Iris pigment epithelial cell (primary cell): ENCODE measurements around the gene PHLPP1.

Experiments used
- DNase-seq: peaks from one replicate; pipeline ENCODE4 v3.0.0-alpha.2; 2011; ENCODE audit warnings: low read depth

Gene PHLPP1

GRCh38 chr18:63016270-63016669 is 300.9 kb downstream of the PHLPP1 start:
- DNase-seq: peak; percentile 58

DNA sequence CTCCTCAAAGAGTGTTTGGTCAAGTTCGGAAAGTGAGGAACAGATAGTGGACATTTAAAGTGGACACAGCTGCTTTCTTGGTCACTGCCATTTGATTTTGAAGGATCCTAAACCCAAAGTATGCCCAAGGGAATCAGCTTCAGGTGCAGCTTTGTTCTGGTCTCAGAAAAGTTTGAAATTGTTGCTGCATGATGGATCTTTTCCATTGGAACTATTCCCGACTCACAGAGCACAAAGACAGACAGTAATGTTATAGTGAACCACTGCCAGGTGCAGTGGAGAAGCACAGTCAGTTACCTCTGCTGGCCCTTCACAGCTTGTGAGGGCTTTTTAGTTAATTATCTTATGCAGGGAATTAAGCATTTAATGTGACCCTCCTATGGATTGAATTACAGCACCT is 301.7 kb downstream of the PHLPP1 start:
- DNase-seq: no peak

DNA sequence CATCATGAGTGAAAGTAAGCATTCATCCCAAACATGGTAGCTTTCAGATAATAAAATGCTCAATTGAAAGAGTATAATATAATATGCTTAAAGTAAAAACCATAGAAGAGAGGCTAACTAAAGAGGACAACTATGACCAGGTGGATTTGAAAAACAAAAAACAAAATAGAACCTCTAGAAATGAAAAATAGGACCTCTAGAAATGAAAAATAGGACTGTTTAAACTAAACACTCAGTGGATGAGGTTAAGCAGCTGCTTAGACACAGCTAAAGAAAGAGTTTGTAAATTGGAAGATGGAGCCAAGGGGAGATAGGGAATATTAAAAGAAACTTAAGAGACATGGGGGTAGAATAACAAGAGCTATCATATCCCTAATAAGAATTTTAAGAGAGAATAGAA is 302.6 kb downstream of the PHLPP1 start:
- no peak for DNase-seq

DNA sequence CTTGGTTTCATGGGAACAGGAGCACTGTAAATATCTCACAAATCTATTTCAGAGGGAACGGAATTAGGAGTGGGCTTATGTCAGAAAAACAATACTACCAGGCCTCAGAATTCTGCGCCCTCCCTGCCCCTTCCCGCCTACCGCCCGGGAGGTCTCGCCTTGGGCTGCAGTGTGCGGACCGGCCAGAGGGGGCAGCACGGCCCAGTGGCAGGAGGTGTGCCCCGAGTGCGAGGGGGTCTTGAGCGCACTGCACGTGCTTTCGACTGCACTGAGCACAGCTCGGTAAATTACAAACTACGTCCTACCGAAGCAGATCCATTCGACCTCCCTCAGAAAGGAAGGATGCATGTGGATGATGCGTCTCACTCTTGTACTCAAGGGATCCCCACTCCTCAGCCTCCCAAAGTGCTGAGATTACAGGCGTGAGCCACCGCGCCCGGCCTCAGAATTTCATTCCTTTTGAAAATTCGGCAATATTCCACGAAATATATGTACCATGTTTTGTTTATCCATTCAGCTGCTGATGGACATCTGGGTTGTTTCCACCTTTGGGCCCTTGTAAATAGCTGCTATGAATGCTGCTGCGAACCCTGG is 307.2 kb downstream of the PHLPP1 start:
- no peak for DNase-seq

DNA sequence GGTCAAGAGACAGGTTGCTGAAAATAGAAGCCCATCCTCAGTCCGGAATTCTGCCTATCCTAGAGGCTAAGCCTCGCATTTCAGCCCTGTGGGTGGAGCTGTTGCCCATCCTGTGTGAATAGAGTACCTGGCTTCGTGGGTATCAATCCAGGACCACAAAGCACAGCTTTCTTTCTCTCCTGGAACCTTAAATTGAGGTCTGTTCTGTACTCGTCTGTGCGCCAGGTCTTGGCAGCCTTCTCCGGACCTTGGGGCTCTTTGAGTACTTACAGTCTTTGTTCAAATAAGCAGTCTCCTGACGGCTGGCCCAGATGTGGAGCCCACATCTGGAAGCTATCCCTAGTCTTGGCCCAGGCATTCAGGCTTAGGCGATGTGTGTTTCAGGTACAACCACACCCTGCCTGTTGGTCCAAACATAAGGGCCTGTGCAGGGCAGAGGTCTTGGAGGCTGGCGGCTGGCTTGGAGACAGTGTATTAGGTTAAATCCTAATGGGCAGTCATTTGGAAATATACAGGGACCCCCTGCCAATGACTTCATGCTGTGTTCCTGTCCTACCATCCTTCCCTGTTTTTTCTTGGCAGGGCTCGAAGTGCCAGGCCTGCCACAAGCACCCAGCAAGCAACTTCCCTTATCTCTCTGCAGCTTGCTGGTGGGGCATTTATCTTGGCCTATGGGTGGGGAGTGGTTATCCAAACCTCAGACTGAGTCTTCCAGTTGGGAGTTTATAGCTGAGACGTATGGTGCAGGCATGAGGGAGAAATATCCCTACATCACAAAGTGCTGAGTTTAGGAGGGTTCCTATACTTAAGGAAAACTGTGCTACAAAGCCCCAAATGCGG is 310.1 kb downstream of the PHLPP1 start:
- DNase-seq: peak; percentile 9

- no peak for DNase-seq
Measured at GRCh38 chr18:63028380-63028779, 313.0 kb downstream of the PHLPP1 start.
